B cell (primary cell): ENCODE data around the gene BNIP5.

Experiments used
- EZH2 ChIP-seq: IDR thresholded peaks from 2 replicates; pipeline ENCODE4 v1.6.1; 2012; ENCODE audit warnings: borderline replicate concordance, low read depth, mild to moderate bottlenecking, moderate library complexity, low read length; ENCODE audit not compliant: insufficient read depth, poor library complexity, severe bottlenecking
- TF ChIP-seq, protein P1 (sequence below): fragments of 200-600 bp; IDR thresholded peaks from one replicate; pipeline ENCODE4 v1.8.0; 2022; ENCODE audit warnings: antibody characterized with exemption, mild to moderate bottlenecking

DNA sequence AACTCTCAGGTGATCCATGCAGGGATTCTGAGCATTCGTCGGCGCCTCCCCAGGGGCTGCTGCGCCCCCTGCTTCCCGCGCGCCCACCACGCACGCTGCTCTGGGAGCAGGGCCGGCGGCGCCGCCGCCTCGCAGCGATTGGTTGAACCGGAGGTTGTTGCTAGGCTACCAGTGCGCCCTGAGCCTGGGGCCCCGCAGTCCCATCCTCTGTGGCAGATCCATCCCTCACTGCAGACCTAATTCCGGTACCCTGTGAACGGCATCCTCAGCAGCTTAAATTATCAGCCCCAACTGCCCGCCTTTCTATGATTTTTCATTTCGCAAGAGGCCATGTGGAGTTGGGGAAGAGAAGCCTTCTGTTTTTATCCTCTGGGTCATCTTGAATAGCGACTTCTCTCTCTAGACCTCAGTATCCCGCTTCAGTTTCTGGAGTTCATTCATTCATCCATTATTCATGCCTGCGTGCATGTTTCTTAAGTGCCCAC is 51.5 kb downstream of the BNIP5 start:
- TF ChIP-seq, protein P1, sequence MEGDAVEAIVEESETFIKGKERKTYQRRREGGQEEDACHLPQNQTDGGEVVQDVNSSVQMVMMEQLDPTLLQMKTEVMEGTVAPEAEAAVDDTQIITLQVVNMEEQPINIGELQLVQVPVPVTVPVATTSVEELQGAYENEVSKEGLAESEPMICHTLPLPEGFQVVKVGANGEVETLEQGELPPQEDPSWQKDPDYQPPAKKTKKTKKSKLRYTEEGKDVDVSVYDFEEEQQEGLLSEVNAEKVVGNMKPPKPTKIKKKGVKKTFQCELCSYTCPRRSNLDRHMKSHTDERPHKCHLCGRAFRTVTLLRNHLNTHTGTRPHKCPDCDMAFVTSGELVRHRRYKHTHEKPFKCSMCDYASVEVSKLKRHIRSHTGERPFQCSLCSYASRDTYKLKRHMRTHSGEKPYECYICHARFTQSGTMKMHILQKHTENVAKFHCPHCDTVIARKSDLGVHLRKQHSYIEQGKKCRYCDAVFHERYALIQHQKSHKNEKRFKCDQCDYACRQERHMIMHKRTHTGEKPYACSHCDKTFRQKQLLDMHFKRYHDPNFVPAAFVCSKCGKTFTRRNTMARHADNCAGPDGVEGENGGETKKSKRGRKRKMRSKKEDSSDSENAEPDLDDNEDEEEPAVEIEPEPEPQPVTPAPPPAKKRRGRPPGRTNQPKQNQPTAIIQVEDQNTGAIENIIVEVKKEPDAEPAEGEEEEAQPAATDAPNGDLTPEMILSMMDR: no peak
- TF ChIP-seq EZH2: no peak
